GM18520 (cell line): ENCODE data around the gene CDH22.

Experiments
- ATAC-seq: cut with Tn5 transposase; IDR thresholded peaks from one replicate; pipeline ENCODE4 v1.9.1; 2021; ENCODE audit not compliant: unreplicated experiment

The CDH22 gene

DNA sequence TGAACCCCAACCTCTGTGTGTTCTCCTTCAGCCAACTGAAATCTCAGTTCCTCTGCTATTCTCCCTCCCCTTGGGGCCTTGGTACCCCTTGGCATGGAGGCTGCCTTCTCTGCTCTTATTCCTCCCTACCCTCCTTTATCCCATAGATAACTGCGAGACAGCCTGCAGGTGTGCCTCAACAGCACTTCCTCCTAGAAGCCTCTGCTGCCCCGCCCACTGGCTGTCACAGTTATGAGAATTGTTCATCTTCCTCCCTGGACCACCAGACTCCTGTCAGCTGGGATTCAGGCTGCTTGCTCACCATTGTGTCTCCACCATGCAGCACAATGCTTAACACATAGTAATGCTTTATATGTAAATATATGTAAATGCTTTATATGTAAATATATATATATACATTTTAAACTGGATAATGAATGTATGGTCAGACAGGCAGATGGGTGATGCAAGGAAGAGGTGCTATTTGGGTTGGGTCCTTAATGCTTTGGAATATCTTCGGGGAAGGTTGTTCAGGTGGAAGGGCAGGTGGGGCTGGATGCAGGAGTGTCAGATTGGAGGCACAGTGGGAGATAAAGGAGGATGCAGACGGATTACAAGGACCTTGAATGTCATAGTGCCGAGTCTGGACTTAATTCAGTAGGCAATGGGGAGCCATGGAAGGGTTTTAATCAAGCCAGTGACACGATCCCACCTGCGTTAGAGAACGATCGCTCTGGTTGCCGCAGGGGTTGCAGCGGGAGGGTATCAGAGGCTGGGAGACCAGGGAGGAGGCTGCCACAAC, 4.9 kb downstream of the CDH22 start:
- ATAC-seq, result no peak

DNA sequence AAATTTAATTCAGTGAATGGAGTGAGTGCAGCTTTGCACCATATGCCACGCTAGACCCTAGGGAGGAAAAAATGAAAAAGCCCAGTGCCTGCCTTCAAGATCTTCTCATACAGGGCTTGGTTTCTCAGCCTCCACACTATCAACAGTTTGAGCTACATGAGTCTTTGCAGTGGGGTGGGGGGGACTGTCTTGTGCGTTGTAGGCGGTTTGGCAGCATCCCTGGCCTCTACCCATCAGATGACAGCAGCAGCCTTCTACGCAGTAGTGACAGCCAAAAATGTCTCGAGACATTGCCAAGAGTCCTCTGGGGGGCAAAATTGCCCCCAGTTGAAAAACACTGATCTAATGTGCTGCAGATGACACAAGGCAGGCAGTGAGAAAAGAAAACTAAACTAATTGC, 6.2 kb downstream of the CDH22 start:
- no peak for ATAC-seq

DNA sequence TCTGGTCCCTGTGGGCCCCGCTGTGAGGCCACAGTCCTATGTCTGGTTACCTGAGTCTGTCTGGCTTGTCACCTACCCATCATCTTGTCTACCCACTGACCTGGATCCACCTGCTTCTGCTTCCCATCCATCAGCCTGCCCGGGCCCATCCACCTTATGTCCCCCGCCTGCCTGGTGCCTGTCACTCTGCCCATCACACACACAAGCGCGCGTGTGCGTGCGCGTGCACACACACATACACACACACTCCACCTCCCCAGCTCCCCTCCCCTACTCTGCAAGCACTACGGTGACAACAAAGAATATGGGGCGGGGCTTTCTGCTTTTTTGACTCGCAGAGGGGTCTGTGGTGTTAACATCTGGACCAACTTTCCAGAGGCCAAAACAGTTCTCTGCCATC, 8.0 kb downstream of the CDH22 start:
- no peak for ATAC-seq

DNA sequence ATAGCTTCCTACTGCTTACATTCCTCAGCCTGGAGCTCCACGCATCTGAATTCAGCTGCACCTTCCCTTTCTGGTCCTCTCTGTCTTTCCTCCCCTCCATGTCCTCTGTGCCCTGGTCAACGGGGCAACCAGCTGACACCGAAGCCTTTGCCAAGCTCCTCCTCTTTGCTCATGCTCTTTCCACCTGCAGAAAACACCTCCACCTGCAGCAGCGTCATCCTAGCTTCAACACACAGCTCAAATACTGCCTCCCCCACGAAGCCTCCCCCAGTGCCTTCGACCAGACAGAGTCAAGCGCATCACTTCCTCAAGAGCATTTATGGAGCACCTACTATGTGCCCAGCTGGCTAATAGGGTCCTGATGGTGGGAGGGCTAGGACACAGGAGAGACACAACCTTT, 9.2 kb downstream of the CDH22 start:
- ATAC-seq, result no peak

DNA sequence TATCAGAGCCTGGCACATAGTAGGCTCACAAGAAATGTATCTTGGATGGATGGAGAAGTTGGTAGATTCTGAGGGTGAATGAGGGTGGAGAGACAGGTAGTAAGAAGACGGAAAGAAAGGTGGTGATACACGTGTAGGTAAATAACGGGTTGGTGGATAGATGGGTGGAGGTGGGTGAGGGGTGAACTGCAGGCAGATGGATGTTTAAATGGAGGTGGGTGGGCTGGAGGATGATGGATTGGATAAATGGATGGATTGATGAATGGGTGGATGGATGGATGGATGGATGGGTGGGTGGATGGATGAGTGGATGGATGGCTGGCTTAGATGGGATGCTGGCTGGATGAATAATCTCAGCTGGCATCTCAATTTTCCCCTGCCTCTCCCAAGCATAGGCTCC, 9.9 kb downstream of the CDH22 start:
- no peak for ATAC-seq

DNA sequence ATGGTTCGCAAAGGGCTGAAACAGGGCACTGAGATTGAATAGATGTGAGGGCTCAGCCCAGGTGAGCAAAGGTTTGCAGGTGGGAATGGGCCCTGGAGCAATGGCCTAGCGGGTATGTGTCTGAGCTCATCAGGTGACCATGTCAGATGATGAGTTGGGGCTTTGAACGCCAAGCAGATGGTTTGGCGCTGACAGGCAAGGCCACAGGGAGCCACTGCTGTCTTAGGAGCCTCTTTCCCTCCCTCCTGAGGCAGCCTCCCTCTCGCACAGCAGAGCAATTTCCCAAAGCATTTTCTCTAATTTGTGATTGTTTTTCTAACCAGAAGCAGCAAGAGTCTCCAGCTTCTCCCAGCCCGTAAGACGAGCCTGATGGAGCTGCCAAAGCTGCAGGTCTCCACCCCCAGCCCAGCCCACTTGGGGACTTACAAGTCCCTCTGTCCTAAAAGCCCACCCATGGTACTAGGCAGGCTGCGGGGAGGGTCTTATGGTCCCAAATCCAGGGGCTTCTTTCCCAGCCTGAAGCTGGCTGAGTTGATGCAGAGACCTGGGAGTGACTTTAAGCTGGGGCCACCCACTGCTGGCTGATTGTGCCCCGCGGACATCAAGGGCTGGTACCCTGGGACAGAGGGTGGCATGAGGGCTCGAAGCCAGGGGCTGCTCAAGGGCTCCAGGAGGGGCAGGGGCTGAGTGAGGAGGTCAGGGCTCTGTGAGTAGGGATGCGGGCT, 11.6 kb downstream of the CDH22 start:
- no peak for ATAC-seq

DNA sequence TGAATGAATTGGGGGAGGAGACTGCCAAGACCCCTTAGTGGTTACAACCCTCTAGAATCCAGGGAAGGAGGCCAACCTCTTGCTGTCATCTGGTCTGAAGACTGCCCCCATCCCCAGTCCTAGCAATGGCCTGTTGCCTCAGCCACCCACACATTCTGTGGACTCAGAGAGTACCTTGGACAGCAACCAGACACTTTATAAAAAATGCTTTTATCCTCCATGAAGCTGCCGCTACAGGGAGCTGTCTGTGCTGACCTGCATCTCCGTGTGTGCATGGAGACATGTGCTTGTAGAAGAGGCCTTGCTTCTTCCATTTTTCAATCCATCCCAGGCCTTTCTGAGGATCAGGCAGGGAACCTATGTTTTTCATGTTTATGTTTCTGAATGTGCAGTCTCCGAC, 15.2 kb downstream of the CDH22 start:
- ATAC-seq, result no peak

DNA sequence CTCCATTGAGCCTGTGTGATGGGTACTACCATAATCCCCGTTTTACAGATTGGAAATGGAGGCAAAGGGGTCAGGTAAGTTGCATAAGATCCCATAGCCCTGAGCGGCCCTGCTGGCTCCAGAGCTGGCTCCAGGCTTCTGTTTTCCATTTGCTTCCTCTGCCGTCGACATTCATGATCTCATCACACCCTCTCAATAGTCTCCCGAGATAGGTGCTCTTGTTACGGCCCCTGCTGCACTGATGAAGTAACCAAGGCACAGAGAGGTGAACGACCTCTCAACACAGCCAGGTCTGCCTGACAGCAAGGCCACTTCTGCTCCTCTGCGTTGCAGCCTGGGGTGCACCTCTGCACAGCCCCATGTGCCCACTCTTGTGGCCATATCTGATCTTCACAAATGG, 16.9 kb downstream of the CDH22 start:
- ATAC-seq, result no peak

DNA sequence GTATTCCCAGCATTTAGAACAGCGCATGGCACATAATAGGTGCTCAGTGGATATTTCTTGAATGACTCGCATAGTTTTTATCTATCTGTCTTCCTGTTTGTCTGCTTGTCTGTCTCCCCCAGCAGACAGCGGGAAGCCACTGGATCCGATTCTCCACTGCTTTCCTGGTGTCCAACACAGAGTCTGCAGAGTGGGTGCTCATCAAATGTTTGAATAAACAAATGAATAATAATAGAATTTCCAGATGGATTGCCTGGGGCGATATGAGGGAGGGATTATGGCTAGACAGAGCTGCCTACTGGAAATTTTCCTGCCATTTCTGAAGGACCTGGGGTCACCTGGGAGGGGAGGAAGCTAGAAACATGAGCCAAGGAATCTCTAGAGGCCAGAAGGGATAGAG, 18.9 kb downstream of the CDH22 start:
- ATAC-seq, result no peak

DNA sequence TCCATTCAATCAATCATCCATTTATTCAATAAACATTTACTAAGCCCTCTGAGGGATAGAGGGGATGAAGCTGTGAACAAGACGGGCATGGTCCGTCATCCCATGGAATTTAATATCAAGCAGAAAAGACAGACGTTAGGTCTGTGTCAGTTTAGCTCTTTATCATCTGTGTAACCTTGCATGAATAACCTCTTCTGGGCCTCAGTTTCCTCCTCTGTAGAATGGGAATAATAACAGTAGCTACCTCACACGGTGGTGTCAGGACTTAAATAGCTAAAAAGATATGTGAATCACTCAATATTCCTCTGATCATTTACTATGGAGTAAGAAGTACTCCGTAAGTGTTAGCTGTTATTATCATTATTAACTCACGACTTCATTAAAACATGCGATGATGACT, 21.3 kb downstream of the CDH22 start:
- ATAC-seq, result no peak

DNA sequence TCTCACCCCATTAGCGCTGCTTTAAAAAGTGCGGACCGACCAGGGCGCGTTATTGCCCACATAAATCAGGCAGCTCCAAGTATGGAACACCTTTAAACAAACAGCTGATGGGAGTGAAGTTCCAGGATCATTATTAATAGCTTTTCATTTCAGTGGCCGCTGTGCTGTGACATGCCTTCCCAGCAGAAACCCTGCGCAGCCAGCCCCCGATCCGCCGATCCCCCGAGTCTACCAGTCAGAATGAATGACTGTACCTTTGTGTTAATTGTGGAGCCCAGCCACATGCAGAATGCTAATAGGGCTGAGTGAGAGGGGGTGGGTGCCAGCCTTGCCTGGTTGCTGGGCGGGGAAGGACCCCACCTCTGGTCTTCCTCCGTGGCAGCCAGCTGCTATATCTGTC, 21.9 kb downstream of the CDH22 start:
- ATAC-seq, result no peak

DNA sequence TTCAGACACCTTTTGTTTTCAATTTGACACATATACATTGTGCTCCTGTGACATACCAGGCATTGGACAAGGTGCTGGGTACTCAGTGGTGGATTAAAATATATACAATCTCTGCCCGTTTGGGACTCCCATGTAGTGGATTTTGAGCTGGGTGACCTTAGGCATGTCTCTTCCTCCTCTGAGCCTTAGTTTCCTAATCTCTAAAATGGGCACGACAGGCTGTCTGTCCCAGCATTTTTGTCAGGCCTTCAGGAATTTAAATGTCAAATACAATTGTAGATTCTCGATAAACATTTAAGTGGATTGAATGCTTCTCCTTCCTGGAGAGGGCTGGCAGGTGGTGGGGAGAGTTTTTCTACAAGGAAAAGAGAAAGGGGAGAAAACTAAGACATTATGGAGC, 22.6 kb downstream of the CDH22 start:
- ATAC-seq, result no peak

DNA sequence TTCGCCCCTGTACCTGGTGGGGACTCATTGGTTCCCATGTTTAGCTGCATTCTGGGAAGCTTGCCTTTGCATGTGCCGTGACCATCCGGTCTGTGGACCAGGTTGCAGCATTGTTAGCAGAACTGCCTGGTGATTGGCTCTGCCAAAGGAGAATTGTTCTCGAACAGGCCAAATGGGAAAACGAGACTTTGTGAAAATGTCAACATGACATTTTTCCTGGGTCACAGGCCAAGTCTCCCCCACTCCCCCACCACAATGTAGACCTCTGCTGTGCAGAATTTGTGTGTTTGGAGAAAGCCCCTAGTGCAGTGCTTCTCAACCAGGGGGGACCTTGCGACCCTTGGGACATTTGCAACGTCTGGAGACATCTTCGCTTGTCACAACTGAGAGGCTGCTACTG, 23.2 kb downstream of the CDH22 start:
- ATAC-seq, result no peak

DNA sequence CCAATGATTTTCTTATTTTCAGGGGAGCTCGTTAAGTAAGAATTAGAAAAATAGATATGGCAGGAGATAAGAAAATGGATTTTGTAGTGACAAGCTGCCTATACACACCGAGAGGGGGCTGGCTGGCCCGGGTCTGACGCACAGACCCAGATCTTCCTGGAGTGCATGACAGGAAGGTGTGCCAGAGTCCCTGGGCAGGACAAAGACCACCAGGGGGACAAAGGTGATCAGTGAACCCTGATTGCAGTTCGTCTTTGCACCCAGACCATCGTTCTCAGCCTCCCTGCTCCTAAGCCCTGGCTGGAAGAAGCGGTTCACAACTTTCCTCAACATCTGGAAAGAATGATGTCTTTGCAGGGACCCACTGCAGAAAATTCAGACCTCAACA, 24.3 kb downstream of the CDH22 start:
- ATAC-seq, result no peak

DNA sequence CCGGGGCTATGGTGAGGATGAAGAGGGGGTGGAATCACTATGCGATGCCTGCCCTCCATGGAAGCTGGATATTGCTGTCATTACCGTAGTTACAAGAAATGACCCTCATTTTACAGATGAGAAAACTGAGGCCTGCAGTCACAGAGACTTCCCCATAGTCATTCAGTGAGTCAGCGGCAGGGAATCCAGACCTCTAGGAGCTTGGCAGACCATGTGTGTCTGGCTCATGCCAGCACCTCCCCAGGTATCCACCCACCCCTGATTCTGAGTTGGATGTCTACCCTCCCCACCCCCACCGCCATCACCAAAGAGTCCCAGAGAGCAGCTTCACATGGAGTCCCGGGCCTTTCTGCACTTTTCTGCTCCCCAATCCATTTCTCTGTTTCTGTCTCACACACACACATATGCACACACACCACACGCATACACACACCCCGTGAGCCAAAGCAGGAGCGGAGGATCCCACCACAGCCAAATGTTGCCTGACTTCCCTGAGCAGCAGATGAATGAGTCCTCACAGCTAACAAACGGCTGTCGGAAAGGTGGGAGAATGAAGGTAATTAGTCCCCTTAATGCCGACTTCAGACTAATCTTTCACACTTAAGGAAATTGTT, 24.8 kb downstream of the CDH22 start:
- no peak for ATAC-seq

DNA sequence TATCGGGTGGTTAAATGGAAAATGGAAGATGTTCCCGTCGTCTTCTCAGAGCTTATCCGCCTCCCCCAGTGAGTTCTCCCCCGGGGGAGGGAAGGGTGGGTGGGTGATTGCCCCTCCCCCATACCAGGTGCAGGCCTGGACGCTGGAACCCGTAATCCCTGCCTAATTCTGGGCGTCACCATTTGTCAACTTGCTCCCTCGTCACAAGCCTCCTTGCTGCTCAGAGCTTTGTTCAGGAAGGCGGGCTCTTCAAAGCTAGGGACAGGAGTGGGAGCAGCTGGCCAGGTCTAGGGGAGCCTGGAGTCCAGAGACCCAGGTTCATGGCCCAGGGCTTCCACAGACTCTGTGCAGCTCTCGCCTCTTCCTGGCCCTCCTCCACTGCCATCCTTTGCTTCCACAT, 25.6 kb downstream of the CDH22 start:
- no peak for ATAC-seq

DNA sequence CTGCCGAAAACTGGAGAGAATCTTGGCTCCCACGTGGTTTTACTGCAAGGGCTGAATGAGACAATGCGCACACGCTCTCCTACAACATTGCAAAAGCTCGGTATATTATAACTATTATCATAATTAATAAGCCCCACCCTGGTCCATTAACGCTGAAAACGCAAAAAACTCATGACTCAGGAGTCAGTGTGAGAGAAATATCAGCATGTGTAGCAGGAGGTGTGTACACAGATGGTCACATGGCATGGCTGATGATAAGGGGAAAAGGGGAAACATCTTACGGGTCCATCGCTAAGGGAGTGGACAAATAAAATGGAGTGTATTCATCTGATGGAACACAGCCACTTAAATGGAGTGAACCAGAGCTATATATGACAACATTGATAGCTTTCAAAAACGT, 29.2 kb downstream of the CDH22 start:
- ATAC-seq, result no peak

DNA sequence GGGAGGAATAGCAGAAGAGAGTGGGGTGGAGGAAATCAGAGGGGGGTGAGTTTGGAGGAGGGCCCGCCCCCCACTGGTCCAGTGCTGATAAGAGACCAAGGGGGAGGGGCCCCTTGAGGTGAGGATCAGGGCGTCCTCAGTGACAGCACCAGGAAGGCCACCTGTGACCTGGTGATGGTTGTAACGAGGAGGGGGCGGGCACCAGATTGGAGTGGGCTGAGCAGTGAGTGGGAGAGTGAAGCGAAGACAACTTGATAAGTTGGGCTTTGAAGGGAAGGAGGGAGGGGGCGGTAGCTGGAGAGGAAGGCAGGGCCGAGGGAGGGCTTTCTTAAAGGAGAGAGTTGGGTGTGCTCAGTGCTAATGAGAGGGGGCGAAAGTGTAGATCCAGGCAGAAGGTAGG, 30.7 kb downstream of the CDH22 start:
- ATAC-seq, result no peak

DNA sequence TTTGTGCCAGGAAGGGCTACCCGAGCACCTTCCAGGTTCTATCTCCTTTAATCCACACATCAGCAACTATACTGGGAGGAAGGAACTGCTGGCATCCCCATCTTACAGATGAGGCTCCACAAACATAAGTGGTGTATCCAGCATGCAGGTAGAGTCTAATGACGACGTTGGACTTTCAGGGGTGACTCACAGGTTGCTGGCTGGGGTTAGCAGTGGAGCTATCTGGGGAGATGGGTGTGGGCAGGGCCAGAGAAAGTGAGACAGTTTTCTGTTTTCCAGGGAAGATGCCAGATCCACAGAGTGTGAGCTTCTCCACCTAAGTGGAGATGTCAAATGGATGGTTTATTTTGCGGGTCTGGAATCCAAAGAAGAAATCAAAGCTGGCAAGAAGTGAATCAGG, 31.8 kb downstream of the CDH22 start:
- no peak for ATAC-seq

DNA sequence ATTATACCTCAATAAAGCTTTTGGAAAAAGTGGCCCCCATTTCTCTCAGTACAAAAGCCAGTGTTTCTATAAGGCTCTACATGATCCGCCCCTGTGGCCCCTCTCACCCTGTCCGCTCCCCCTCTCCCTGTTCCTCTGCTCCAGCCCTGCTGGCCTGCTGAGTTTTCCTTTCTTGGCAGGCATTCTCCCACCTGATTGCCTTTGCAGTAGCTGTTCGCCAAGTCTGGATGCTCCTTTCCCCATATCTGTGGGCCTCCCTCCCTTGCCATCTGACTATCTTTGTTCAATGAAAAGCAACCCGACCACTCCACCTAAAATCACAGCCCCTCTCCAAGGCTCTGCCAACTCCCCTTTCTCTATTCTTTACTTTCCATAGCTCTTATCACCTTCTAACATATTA, 33.2 kb downstream of the CDH22 start:
- no peak for ATAC-seq

DNA sequence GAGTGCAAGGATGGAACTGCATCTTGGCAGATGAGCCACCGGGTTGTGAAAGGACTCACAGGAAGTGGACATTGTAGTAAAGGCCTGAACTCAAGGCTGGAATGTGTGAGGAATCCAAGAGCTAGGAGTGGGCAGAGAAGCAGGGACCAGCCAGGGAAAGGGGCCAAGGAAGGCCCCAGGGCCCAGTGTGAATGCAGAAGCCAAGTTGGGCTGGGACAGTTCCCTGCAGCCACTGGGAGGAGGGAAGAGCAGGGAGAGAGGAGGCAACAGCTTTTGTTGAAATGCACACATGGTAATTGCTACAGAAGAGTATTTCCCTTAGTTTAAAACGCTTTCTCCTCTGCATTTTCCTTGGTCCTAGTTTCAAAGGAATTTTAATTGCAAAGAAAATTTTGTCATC, 34.6 kb downstream of the CDH22 start:
- no peak for ATAC-seq

DNA sequence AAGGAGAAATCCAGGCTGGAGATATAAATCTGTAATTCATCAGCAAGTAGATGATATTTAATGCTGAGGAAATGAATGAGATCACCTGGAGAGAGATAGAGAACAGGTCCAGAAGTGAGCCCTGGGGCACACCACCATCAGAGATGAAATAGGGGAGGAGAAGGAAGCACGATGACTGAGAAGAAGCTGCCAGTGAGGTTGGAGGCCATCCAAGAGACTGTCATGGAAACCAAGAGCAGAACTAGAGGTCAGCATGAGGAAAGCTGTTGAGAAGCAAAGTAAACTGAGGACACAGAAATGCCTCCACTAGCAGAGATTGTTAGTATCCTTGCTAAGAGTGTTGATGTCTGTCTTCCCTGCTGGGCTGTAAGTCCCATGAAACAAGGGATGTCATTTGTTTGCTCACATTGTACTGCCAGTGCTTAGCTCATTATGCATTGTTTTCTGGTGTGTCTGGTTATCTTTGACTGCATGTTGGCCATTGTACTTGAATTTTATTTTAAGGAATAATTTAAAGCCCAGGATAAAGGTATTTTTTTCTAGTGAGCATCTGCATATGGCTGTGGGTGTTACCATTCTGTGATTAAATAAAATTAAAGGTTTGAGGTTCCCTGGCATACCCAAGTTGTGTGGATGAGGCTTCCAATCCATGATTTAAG, 35.8 kb downstream of the CDH22 start:
- ATAC-seq, result no peak
